Testis (tissue), 3 donors: Measurements from ENCODE around the gene CSMD2. TPM values are rescaled to one million over a fixed set of nuclear protein-coding genes. Genes with fewer than 3 reads are reported as not detected.

Experiments used
- DNase-seq: peaks from one replicate; pipeline ENCODE4 v3.0.0-alpha.2; 2019
- H3K27ac ChIP-seq, 2 donors: fragments of 200-600 bp; sonication (generic); one replicate each; pipeline ENCODE4 v1.5.1; 2019
- H3K27me3 ChIP-seq: fragments of 200-600 bp; sonication (generic); one replicate; pipeline ENCODE4 v1.5.1; 2019
- H3K36me3 ChIP-seq: fragments of 200-600 bp; sonication (generic); one replicate; pipeline ENCODE4 v1.5.1; 2017; ENCODE audit warnings: low read depth; ENCODE audit errors: missing control alignments
- H3K4me1 ChIP-seq: fragments of 200-600 bp; sonication (generic); one replicate; pipeline ENCODE4 v1.5.1; 2019
- H3K4me3 ChIP-seq, 2 donors: fragments of 200-600 bp; sonication (generic); one replicate each; pipeline ENCODE4 v1.5.1; 2017 to 2019
- H3K9me3 ChIP-seq: fragments of 200-600 bp; sonication (generic); one replicate; pipeline ENCODE4 v1.5.1; 2017
- CTCF ChIP-seq, 3 experiments: fragments of 450-650 bp in 2 of 3; fragments of 200-600 bp in 1 of 3; sonication (generic) in 1 of 3; IDR thresholded peaks; one replicate each; pipeline ENCODE4 v1.5.1; 2016 to 2019; ENCODE audit warnings: antibody characterized with exemption in 3 of 3, mild to moderate bottlenecking in 2 of 3, moderate library complexity in 1 of 3
- POLR2A ChIP-seq: fragments of 450-650 bp; IDR thresholded peaks from one replicate; pipeline ENCODE4 v1.6.1; 2017; ENCODE audit warnings: antibody characterized with exemption, mild to moderate bottlenecking, moderate library complexity
- WGBS, 2 donors: methylation state at CpG; one replicate each; pipeline ENCODE4 v1.1.5; 2018; 5-methylcytosine and 5-hydroxymethylcytosine counted together
- intact Hi-C: fragments of 100-400 bp; cut with DNase I; formaldehyde crosslinking; loops from one replicate; pipeline ENCODE4 v1.15.1; 2023; ENCODE audit warnings: low total_unique reads
- polyA plus RNA-seq: library from polyadenylated mRNA; stranded (reverse); fragments of 350-450 nt; fragmentation: Illumina TruSeq; extraction: RNeasy Lipid Tissue Mini Kit (QIAGEN cat#74804); gene quantifications from one replicate; pipeline ENCODE4 v1.2.3, GENCODE V29; 2014; ENCODE audit warnings: low read depth, low replicate concordance; ENCODE audit not compliant: insufficient read depth
- total RNA-seq, 2 donors: library from RNA; depleted of rRNA; stranded (reverse); fragments of >200 nt; gene quantifications; one replicate each; pipeline ENCODE4 v1.2.3, GENCODE V29; 2016

Gene CSMD2
- total and polyA plus RNA-seq, 3 donors from 2014 or later, result 1.2 to 3.8 (median 2.7) TPM

GRCh38 chr1:33927721-33928120 lies 237.3 kb downstream of the CSMD2 start:
- DNase-seq, result no peak
- Histone ChIP-seq H3K4me1 (no peaks in the 10 kb centered on the region), H3K27ac (no peak overlapping the region), H3K36me3 (no peaks in the 10 kb centered on the region), H3K9me3 (no peaks in the 10 kb centered on the region), H3K27me3 (no peaks in the 10 kb centered on the region), H3K4me3 (no peak overlapping the region)
- 83 to 100% methylated on average over 2 of the region's 2 CpGs for WGBS, 2 donors
- TF ChIP-seq CTCF (IDR thresholded peaks at IDR 0.05) (no peak), POLR2A (no peak)
- intact Hi-C loops, result no loop called here

- no peak overlapping the region for H3K27ac ChIP-seq
- H3K27me3 ChIP-seq, result no peaks in the 10 kb centered on the region
- TF ChIP-seq CTCF (IDR thresholded peaks at IDR 0.05), result no peak
- TF ChIP-seq POLR2A, result no peak
- no peaks in the 10 kb centered on the region for H3K36me3 ChIP-seq
- no peaks in the 10 kb centered on the region for H3K4me1 ChIP-seq
- intact Hi-C loops, result no loop called here
- DNase-seq, result no peak
- no peaks in the 10 kb centered on the region for H3K9me3 ChIP-seq
- H3K4me3 ChIP-seq, result no peak overlapping the region
- WGBS, 2 donors, result 69 to 79% methylated on average over 8 of the region's 8 CpGs
These were observed 239.4 kb downstream of the CSMD2 start for GRCh38 chr1:33925586-33925985.

- TF ChIP-seq CTCF (IDR thresholded peaks at IDR 0.05), result no peak
- no peaks in the 10 kb centered on the region for H3K36me3 ChIP-seq
- H3K27me3 ChIP-seq, result no peaks in the 10 kb centered on the region
- no peak overlapping the region for H3K4me3 ChIP-seq
- 84 to 99% methylated on average over 5 of the region's 5 CpGs for WGBS, 2 donors
- H3K4me1 ChIP-seq, result no peaks in the 10 kb centered on the region
- H3K9me3 ChIP-seq, result no peaks in the 10 kb centered on the region
- H3K27ac ChIP-seq, result no peak overlapping the region
- DNase-seq, result no peak
- intact Hi-C loops, result no loop called here
These were observed 243.7 kb downstream of the CSMD2 start for GRCh38 chr1:33921281-33921680.

- H3K27ac ChIP-seq, result no peak overlapping the region
- DNase-seq, result no peak
- no peaks in the 10 kb centered on the region for H3K27me3 ChIP-seq
- no peaks in the 10 kb centered on the region for H3K4me1 ChIP-seq
- H3K9me3 ChIP-seq, result no peaks in the 10 kb centered on the region
- intact Hi-C loops, result no loop called here
- 56 to 67% methylated on average over 1 of the region's 1 CpG for WGBS, 2 donors
- TF ChIP-seq CTCF (IDR thresholded peaks at IDR 0.05) (no peak), POLR2A (no peak)
- H3K36me3 ChIP-seq, result no peaks in the 10 kb centered on the region
- no peak overlapping the region for H3K4me3 ChIP-seq
These were observed 246.7 kb downstream of the CSMD2 start for GRCh38 chr1:33918368-33918767.

GRCh38 chr1:33916786-33917185 lies 248.2 kb downstream of the CSMD2 start:
- DNase-seq, result no peak
- Histone ChIP-seq H3K36me3 (no peaks in the 10 kb centered on the region), H3K4me3 (no peak overlapping the region), H3K27me3 (no peaks in the 10 kb centered on the region), H3K9me3 (no peaks in the 10 kb centered on the region), H3K4me1 (no peaks in the 10 kb centered on the region), H3K27ac (no peak overlapping the region)
- TF ChIP-seq CTCF (IDR thresholded peaks at IDR 0.05), result no peak
- no peak for TF ChIP-seq POLR2A
- intact Hi-C loops, result no loop called here
- WGBS, 2 donors, result 93 to 96% methylated on average over 11 of the region's 11 CpGs
